GM12875 (cell line): ENCODE data around the gene A2M.
A peak's percentile ranks its signal among the peaks of the same experiment; 100 is the strongest.

ENCODE experiments used
- H3K4me3 ChIP-seq: one replicate; pipeline ENCODE4 v1.5.1; 2011; ENCODE audit warnings: low read depth, low read length, control low read depth
- TF ChIP-seq, protein P1 (sequence below): IDR thresholded peaks from 2 replicates; pipeline ENCODE4 v1.5.1; 2011; ENCODE audit warnings: low read depth, mild to moderate bottlenecking, control low read depth, inconsistent platforms, low read length, moderate library complexity, borderline replicate concordance; ENCODE audit not compliant: insufficient read depth

A2M gene

DNA sequence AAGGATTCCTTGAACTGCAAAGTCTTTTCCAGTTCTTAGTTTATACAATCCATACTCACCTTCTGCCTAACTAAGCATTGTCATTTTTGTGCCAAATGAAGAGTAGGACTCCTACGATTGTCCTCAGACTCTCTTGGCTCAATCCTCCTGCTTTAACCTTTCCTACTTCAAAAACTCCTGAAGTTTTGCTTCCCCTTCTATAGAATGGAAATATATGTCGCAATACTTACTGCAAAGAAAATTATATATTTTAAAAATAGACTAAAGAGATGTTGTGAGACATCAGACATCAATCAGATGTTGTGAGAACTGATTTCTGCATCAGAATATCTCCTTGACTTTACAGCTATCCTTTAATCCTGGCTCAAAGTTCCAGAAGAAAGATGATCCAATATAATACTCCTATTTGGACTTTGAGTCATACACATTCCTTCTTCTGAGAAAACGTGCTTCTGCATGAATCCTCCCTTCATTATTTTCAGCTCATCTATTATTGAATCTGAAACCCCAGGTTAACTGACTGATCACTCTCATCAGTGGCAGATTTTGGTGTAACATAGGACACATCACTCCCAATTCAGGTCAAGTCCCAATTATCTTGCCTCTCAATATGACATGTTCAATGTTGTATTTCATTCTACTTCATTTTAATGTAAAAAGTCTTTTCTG is 48.8 kb downstream of the A2M start:
- TF ChIP-seq, protein P1, sequence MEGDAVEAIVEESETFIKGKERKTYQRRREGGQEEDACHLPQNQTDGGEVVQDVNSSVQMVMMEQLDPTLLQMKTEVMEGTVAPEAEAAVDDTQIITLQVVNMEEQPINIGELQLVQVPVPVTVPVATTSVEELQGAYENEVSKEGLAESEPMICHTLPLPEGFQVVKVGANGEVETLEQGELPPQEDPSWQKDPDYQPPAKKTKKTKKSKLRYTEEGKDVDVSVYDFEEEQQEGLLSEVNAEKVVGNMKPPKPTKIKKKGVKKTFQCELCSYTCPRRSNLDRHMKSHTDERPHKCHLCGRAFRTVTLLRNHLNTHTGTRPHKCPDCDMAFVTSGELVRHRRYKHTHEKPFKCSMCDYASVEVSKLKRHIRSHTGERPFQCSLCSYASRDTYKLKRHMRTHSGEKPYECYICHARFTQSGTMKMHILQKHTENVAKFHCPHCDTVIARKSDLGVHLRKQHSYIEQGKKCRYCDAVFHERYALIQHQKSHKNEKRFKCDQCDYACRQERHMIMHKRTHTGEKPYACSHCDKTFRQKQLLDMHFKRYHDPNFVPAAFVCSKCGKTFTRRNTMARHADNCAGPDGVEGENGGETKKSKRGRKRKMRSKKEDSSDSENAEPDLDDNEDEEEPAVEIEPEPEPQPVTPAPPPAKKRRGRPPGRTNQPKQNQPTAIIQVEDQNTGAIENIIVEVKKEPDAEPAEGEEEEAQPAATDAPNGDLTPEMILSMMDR = no peak
- no peak overlapping the region for H3K4me3 ChIP-seq

DNA sequence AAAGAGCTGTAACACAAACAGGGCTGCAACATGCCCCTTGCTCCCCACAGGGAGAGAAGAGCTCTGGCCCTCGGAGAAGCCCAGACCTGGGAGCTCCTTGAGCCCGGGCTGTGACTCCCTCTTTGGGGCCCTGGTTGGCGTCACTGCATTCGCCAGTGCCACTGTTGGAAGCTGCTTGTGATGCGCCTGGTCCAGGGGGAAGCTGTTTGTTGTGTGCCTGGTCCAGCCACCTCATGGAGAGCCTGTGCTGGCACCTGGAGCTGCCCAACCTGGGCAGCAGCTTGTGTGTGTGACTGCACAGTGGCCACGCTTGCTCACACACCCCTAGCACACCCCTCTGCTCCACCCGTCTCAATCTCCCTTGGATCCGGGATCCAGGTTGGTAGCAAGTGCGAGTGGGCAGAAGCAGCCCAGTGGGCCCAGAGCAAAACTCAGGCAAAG is 49.5 kb downstream of the A2M start:
- TF ChIP-seq, protein P1 = no peak
- no peak overlapping the region for H3K4me3 ChIP-seq

DNA sequence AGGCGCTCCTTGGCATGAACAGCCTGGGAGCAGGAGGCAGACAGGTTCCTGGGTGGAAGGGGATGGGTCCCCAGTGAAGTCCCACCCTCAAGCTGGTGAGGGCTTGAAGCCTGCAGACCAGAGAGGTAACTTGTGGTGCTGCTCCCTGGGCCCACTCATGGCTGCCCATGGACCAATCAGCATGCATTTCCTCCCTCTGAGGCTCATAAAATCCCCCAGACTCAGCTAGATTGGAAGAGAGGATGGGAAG is 50.2 kb downstream of the A2M start:
- H3K4me3 ChIP-seq = no peak overlapping the region

DNA sequence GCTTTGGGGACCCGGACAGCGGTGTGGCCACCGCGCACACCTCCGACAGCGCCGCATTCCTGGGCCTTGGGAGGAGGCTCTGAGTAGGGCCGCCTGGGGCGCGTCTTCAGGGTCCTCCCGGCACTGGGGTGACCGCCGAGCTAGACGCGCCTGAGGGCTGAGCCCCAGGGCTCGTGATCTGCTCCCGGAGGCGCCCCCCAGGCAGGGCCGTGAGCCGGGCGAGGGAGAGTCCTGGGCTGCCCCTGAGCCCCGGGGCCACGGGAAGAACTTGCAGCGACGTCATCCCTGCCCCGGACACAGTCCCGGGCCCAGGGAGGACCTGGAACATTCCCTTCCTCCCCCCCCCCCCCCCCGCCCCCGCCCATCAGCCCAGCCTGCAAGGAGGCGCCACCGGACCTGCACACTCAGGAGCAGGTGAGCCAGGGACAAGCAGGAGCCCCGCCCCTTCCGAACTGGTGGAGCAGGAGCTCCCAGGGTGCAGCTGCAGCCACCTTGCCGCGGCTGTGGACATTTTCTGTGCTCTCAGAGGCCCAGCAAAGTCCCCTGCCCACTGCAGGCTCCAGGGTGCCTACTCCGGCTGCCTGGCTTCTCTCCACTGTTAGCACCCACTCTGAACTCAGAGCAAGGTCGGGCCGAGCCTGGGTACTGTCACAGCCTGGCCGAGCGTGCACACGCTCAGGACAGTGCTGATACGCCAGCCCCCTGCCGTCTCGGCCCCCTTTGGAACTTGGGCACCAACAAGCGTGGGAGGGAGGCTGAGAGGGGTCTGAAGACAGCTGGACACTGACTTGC is 50.7 kb downstream of the A2M start:
- peak overlapping the region; percentile 54 for H3K4me3 ChIP-seq
- TF ChIP-seq, protein P1 = no peak

More for the DNA sequence above, 50.2 kb downstream of the A2M start:
- TF ChIP-seq, protein P1 = no peak

- H3K4me3 ChIP-seq = peak overlapping the region; percentile 54
- TF ChIP-seq, protein P1 = peak; percentile 50; the same call in 1 of the 2 replicates
Measured at GRCh38 chr12:9064201-9064814, 51.4 kb downstream of the A2M start.

GRCh38 chr12:9052610-9053009 is 63.1 kb downstream of the A2M start:
- TF ChIP-seq, protein P1 = no peak
- no peak overlapping the region for H3K4me3 ChIP-seq
